GM10266 (cell line): ENCODE results near the gene TMEM14A.

Source experiments
- DNase-seq: peaks from one replicate; pipeline ENCODE4 v3.0.0; 2012; ENCODE audit errors: extremely low spot score
- TF ChIP-seq, protein P1 (sequence below): IDR thresholded peaks from 2 replicates; pipeline ENCODE4 v1.5.1; 2012; ENCODE audit warnings: mild to moderate bottlenecking, low read depth; ENCODE audit not compliant: control insufficient read depth, insufficient read depth; ENCODE audit errors: missing control alignments

The TMEM14A gene

DNA sequence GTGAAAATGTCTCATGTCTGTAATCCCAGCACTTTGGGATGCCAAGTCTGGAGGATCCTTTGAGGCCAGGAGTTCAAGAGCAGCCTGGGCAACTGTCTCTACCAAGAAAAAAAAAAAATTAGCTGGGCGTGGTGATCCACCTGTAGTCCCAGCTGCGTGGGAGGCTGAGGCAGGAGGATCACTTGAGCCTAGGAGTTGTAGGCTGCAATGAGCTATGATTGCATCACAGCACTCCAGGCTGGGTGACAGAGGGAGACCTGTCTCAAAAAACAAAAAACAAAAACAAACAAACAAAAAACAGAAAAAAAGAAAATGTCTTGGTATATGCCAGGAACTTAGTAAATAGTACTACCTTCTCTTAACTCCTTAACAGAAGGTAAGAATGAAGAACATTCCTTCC is 31.4 kb upstream of the TMEM14A start:
- no peak for DNase-seq
- TF ChIP-seq, protein P1, sequence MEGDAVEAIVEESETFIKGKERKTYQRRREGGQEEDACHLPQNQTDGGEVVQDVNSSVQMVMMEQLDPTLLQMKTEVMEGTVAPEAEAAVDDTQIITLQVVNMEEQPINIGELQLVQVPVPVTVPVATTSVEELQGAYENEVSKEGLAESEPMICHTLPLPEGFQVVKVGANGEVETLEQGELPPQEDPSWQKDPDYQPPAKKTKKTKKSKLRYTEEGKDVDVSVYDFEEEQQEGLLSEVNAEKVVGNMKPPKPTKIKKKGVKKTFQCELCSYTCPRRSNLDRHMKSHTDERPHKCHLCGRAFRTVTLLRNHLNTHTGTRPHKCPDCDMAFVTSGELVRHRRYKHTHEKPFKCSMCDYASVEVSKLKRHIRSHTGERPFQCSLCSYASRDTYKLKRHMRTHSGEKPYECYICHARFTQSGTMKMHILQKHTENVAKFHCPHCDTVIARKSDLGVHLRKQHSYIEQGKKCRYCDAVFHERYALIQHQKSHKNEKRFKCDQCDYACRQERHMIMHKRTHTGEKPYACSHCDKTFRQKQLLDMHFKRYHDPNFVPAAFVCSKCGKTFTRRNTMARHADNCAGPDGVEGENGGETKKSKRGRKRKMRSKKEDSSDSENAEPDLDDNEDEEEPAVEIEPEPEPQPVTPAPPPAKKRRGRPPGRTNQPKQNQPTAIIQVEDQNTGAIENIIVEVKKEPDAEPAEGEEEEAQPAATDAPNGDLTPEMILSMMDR: no peak

DNA sequence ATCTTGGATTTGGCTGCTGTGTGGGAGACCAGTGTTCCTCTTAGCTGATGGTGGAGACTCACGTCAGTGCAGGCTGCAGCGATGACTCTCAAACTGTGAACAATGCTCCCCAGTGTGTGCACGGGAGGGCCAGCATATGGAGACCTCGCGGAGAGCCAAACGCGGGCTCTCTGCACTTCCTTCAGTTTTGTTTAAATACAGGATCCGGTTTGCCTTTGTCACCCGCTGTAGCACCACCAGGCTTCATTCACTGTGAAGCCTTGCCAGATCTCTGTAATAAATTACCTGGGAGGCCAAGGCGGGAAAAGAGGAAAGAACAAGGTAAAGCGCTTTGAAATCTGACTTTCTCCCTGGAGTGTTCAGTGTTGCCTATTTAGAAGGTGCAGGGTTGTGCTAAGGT is 30.7 kb upstream of the TMEM14A start:
- no peak for DNase-seq
- TF ChIP-seq, protein P1: no peak

DNA sequence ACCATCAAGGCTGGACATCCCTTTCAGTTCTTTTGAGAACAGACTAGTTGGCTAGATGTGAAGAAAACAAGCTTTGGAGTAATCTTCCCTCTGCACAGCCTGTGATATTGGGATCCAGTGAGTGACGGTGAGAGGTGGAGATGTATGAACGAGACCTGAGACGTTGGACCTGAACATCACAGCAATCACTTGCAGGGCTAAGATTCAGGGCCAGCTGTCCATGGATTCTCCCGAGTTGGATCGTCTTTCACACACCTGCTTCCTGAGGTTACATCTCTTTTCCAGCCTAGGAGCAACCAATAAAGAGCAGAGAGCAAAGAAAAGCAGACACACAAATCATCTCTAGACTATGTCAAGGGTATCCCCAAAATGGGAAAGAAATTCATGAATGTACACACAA is 30.0 kb upstream of the TMEM14A start:
- no peak for DNase-seq
- TF ChIP-seq, protein P1: no peak

DNA sequence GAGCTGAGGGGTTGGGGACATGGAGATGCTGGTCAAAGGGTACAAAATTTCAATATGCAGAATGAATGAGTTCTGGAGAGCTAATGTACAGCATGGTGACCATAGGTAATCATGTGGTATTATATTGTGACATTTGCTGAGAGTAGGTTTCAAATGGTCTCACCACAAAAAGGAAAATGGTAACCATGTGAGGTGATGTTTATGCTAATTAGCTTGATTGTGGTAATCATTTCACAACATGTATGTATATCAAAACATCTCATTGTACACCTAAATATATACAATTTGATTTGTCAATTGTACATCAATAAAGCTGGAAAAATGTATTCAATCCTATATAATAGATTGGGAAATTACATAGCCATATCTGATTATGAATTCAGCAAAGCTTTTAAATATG is 29.5 kb upstream of the TMEM14A start:
- DNase-seq: no peak
- TF ChIP-seq, protein P1: no peak

DNA sequence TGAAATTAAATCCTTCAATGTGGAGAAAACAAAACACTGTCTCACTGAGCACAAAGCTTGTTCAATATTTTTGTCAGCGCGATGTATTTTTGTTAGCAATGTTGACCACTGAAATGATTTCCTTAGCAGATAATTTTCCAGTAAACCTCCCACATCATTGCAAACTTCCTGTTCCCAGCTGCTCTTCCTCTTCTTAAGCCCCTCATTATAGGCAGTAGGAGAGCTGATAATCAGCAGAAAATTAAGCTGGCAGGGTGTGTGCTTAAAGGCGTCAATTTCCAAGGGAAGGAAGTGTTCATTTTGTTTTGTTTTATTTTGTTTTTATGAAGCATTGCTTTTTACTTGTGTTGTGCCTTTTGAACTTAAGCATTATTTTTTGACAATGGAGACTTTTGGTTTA is 29.1 kb upstream of the TMEM14A start:
- TF ChIP-seq, protein P1: no peak
- DNase-seq: no peak

DNA sequence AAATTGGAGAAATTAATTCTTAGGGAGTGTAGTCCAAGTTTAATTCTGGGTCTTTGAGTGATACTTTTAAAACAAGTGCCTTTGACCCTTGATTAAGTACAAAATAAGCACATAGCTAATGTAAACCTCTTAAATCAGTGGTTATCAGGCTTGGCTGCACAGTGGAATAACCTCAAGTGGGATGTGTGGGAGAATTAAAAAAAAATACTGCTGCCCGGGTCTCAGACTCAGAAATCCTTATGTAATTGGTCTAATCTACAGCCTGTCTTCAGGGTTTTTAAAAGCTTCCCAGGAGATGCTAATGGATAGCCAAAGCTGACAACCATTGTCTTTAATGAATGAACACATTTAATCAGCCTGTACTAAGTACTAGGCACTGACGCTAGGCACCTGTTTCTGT is 28.5 kb upstream of the TMEM14A start:
- no peak for DNase-seq
- TF ChIP-seq, protein P1: no peak

DNA sequence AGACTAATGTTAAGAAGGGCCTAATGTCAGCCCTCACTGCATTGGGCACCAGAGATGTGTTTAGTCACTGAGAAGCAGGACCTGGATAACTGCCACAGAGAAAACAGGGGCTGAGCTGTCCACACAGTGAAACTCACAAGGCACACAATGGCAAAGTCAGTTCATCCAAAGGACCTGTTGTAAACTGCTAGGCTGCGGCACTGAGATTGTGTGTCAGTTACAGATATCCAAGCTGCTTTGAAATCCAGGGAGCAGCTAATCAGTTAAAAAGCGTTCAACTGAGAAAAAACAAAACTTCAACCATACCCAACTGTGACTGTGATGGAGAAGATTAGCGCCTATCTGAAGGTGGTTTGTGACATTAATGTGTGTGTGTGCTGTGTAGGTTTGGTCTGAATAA is 27.8 kb upstream of the TMEM14A start:
- no peak for DNase-seq
- TF ChIP-seq, protein P1: no peak

DNA sequence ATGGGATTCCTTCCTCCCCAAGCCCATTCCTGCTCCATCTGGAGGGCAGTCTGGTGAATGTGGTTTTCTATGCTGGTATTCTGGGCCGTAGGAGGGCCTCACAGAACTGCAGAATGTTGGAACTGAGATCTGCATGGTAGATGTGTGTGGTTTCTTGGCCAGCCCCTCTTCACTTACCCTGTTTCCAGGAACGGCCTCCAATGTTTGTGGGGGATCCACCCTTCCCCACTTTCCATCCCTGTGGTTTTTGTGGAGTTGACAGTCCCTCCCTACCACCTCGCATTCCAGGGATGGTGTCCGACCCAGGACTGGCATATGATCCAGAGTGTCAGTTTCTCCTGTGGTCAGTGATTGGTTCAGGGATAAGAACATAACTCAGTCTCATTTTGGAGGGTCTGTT is 26.7 kb upstream of the TMEM14A start:
- DNase-seq: no peak
- TF ChIP-seq, protein P1: no peak
